Prostate gland (tissue), 2 donors: Measurements from ENCODE around the gene UCK2. TPM values are rescaled to one million over a fixed set of nuclear protein-coding genes. Genes with fewer than 3 reads are reported as not detected.

ENCODE experiments used
- DNase-seq: peaks from one replicate; pipeline ENCODE4 v3.0.0-alpha.2; 2019; ENCODE audit warnings: low spot score
- H3K27ac ChIP-seq, 2 donors: fragments of 200-600 bp; sonication (generic); 2 replicates each; pipeline ENCODE4 v1.5.1; 2017 to 2019
- H3K27me3 ChIP-seq: fragments of 200-600 bp; sonication (generic); replicated peaks from 2 replicates; pipeline ENCODE4 v1.5.1; 2019; ENCODE audit not compliant: insufficient read depth
- H3K36me3 ChIP-seq, 2 donors: fragments of 200-600 bp; sonication (generic); 1 replicate in 1 of 2; 2 replicates in 1 of 2; pipeline versions ENCODE4 v1.5.1 to v1.8.1; 2017 to 2019
- H3K4me1 ChIP-seq: fragments of 200-600 bp; sonication (generic); replicated peaks from 2 replicates; pipeline ENCODE4 v1.5.1; 2019
- H3K4me3 ChIP-seq, 2 donors: fragments of 200-600 bp; sonication (generic); 2 replicates each; pipeline ENCODE4 v1.5.1; 2017 to 2019
- H3K9me3 ChIP-seq: fragments of 200-600 bp; sonication (generic); 2 replicates; pipeline ENCODE4 v1.5.1; 2017
- POLR2A ChIP-seq: fragments of 450-650 bp; IDR thresholded peaks from one replicate; pipeline ENCODE4 v1.6.1; 2016; ENCODE audit warnings: antibody characterized with exemption, mild to moderate bottlenecking
- POLR2AphosphoS5 ChIP-seq: sonication (generic); formaldehyde crosslinking; IDR thresholded peaks from one replicate; pipeline ENCODE4 v1.6.1; 2017; ENCODE audit warnings: antibody characterized with exemption
- WGBS: methylation state at CpG from one replicate; pipeline ENCODE4 v1.1.5; 2018; 5-methylcytosine and 5-hydroxymethylcytosine counted together
- intact Hi-C: fragments of 100-400 bp; cut with DNase I; formaldehyde crosslinking; loops from one replicate; pipeline ENCODE4 v1.14.2; 2022
- total RNA-seq, 2 donors: library from RNA; depleted of rRNA; stranded (reverse); fragments of >200 nt; gene quantifications; one replicate each; pipeline ENCODE4 v1.1.0, GENCODE V29; 2016
- TF ChIP-seq, protein P1 (sequence below), 4 experiments: fragments of 200-600 bp in 2 of 4; fragments of 450-650 bp in 2 of 4; sonication (generic) in 2 of 4; IDR thresholded peaks; 1 replicate in 3 of 4; 2 replicates in 1 of 4; pipeline ENCODE4 v1.5.1; 2016 to 2019; ENCODE audit warnings: antibody characterized with exemption in 4 of 4, mild to moderate bottlenecking in 2 of 4, moderate library complexity in 2 of 4

UCK2 gene
- total RNA-seq, 2 donors from 2014 or later: 23.8 to 25.9 TPM

DNA sequence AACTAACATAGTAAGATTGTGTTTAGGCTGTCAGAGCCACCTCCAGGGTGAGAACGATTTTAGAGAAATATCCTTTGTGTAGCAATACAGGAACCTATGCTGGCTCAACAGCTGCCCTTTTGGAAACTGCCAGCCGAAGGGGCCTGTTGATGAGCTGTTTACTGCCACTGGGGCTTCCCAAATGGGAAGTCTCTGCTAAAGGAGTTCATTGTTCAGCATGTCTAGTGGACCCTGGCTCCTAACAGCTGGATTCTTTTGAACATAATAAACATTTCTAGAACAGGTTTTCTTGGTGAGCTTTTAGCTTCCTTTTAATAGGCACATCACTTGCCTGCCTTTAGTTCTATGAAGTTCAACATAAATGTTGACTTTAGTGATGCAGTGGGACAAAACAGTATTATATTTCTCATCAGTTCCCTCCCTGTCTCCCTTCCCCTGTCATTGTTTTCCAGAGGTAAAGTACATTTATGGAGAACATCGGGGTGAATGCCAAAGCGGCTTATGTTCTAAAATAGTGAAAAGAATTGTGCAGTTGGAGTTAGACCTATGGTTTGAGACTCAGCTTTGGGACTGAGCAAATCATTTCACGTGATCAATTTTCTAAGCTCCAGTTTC, 57.4 kb downstream of the UCK2 start:
- Histone ChIP-seq H3K27ac (peak overlapping the region; percentile 81 to 87), H3K36me3 (no peaks in the 10 kb centered on the region), H3K4me1 (peaks cover 8% of the 10 kb centered on the region), H3K27me3 (no peaks in the 10 kb centered on the region), H3K4me3 (peak overlapping the region in 1 of 2 donors; percentile 7), H3K9me3 (no peaks in the 10 kb centered on the region)
- intact Hi-C loops: no loop called here
- TF ChIP-seq POLR2A (no peak), POLR2AphosphoS5 (peak; percentile 75)
- TF ChIP-seq, protein P1, sequence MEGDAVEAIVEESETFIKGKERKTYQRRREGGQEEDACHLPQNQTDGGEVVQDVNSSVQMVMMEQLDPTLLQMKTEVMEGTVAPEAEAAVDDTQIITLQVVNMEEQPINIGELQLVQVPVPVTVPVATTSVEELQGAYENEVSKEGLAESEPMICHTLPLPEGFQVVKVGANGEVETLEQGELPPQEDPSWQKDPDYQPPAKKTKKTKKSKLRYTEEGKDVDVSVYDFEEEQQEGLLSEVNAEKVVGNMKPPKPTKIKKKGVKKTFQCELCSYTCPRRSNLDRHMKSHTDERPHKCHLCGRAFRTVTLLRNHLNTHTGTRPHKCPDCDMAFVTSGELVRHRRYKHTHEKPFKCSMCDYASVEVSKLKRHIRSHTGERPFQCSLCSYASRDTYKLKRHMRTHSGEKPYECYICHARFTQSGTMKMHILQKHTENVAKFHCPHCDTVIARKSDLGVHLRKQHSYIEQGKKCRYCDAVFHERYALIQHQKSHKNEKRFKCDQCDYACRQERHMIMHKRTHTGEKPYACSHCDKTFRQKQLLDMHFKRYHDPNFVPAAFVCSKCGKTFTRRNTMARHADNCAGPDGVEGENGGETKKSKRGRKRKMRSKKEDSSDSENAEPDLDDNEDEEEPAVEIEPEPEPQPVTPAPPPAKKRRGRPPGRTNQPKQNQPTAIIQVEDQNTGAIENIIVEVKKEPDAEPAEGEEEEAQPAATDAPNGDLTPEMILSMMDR (IDR thresholded peaks at IDR 0.05): no peak
- peak; percentile 47 for DNase-seq
- 11% methylated on average over 5 of the region's 5 CpGs for WGBS

DNA sequence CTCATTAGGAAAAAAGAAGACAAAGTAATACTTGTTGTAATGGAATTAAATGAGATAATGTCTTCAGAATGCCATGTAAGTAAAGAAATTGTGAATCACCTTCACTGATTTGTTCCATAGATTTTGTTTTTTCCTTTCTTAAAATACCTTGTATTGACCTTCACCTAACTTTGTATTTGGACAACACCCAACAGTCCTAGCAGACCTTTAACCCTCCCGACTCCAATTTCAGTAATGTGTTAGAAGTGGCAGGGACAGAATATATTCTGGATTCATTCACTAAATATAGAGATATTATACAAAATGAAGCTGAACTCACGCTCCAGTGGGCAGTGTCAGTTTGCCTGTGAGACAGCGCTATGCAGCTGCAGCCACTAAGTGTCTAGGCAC, 57.9 kb downstream of the UCK2 start:
- H3K4me1 ChIP-seq: peaks cover 8% of the 10 kb centered on the region
- 84% methylated on average over 3 of the region's 3 CpGs for WGBS
- H3K9me3 ChIP-seq: no peaks in the 10 kb centered on the region
- intact Hi-C loops: no loop called here
- no peaks in the 10 kb centered on the region for H3K36me3 ChIP-seq
- no peak for DNase-seq
- H3K27ac ChIP-seq: peak overlapping the region; percentile 81 to 87
- H3K4me3 ChIP-seq: no peak overlapping the region
- no peaks in the 10 kb centered on the region for H3K27me3 ChIP-seq
- TF ChIP-seq, protein P1 (IDR thresholded peaks at IDR 0.05): no peak

DNA sequence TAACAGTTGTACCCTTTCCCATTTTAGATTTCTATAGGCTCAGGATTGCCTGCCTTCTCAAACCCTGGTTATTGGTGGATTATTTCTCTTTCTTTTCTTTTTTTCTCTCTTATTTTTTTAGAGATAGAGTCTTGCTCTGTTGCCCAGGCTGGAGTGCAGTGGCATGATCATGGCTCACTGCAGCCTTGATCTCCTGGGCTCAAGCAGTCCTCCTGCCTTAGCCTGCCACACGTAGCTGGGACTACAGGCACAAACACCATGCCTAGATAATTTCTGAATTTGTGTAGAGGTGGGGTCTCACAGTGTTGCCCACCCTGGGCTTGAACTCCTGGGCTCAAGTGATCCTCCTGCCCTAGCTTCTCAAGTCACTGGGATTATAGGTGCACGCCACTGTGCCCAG, 58.8 kb downstream of the UCK2 start:
- no peaks in the 10 kb centered on the region for H3K36me3 ChIP-seq
- no peak for DNase-seq
- peaks cover 8% of the 10 kb centered on the region for H3K4me1 ChIP-seq
- H3K9me3 ChIP-seq: no peaks in the 10 kb centered on the region
- intact Hi-C loops: no loop called here
- H3K4me3 ChIP-seq: no peak overlapping the region
- H3K27ac ChIP-seq: peak overlapping the region; percentile 76 to 80
- 100% methylated on average over 2 of the region's 2 CpGs for WGBS
- H3K27me3 ChIP-seq: no peaks in the 10 kb centered on the region
- TF ChIP-seq POLR2A (no peak), POLR2AphosphoS5 (no peak)
- TF ChIP-seq, protein P1 (IDR thresholded peaks at IDR 0.05): no peak

DNA sequence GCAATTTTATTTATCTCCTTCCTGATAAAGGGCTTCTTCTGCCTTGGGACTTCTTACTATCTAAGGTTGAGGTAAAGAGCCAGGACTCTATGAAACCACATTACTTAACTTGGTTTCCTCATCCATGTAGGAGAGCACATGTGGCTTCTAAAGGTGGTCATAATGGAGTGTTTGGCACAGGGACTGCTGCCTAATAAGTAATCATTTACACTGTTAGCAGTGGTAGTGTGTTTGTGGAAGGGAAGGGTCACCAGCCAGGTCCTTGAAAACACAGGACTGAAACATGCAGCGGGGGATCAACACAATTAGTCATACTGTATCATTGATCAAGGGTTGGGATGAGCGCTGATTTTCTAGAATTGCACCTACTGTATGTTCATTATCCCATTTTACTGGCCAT, 59.6 kb downstream of the UCK2 start:
- no peaks in the 10 kb centered on the region for H3K36me3 ChIP-seq
- no peak overlapping the region for H3K4me3 ChIP-seq
- TF ChIP-seq, protein P1 (IDR thresholded peaks at IDR 0.05): no peak
- TF ChIP-seq POLR2A (no peak), POLR2AphosphoS5 (no peak)
- H3K4me1 ChIP-seq: peaks cover 8% of the 10 kb centered on the region
- peak overlapping the region; percentile 76 to 80 for H3K27ac ChIP-seq
- no peaks in the 10 kb centered on the region for H3K27me3 ChIP-seq
- intact Hi-C loops: no loop called here
- DNase-seq: no peak
- H3K9me3 ChIP-seq: no peaks in the 10 kb centered on the region
- WGBS: 96% methylated on average over 2 of the region's 2 CpGs

DNA sequence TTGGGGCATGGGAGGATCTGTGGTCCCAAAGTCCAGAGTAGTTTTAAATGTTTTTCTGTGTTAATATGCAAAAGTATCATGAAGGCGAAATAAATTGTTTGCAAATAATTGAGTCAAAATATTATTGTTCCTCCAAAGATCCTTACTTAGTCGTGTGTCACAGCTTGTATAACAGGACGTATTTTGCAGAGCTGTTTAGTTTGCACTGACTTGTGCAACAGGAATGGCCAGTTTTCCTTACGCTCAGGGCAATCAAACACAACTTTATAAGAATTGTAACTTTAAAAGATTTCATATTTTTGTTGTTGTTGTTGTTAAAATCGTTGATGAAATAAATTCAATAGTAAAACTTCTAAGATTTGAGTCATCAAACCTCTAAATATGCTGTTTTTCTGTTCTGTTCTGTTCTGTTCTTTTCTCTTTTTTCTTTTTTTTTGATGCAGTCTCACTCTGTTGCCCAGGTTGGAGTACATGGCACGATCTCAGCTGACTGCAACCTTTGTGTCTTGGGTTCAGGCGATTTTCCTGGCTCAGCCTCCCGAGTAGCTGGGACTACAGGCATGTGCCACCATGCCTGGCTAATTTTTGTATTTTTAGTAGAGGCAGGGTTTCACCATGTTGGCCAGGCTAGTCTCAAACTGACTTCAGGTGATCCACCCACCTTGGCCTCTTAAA, 60.6 kb downstream of the UCK2 start:
- Histone ChIP-seq H3K27ac (peak overlapping the region; percentile 76 to 80), H3K9me3 (no peaks in the 10 kb centered on the region), H3K4me1 (peaks cover 8% of the 10 kb centered on the region), H3K27me3 (no peaks in the 10 kb centered on the region), H3K4me3 (no peak overlapping the region), H3K36me3 (no peaks in the 10 kb centered on the region)
- peak; percentile 82 for DNase-seq
- intact Hi-C loops: no loop called here
- 48% methylated on average over 8 of the region's 8 CpGs for WGBS
- TF ChIP-seq POLR2AphosphoS5: peak; percentile 88
- no peak for TF ChIP-seq POLR2A
